SK-N-MC (cell line): ENCODE data around the gene ADH1C.

ENCODE experiments used
- FOXP2 ChIP-seq: optimal IDR thresholded peaks from 2 replicates; pipeline ENCODE3; 2011; ENCODE audit warnings: mild to moderate bottlenecking, moderate library complexity; ENCODE audit not compliant: insufficient read depth; ENCODE audit errors: extremely low read length, control extremely low read depth
- POLR2AphosphoS5 ChIP-seq: IDR thresholded peaks from 2 replicates; pipeline ENCODE4 v1.6.1; 2012; ENCODE audit warnings: mild to moderate bottlenecking, low read depth, low read length, borderline replicate concordance

GRCh38 chr4:99321241-99322191 lies 31.0 kb downstream of the ADH1C start, which contains the start of gene ADH1B:
- TF ChIP-seq POLR2AphosphoS5, result no peak
- TF ChIP-seq FOXP2, result no peak
